Renal pelvis (tissue), 4 donors: ENCODE data around the gene ALDH1L1. TPM values are rescaled to one million over a fixed set of nuclear protein-coding genes. Genes with fewer than 3 reads are reported as not detected.
"Not testable (repeated sequence)": the region's sequence is repeated elsewhere in the genome, so short reads cannot be mapped to it uniquely, and the experiment has no call there.

Source experiments
- DNase-seq: peaks from one replicate; pipeline ENCODE4 v3.0.0-alpha.2; 2013
- polyA plus RNA-seq, 3 donors: library from polyadenylated mRNA; unstranded; fragments of 120-200 nt; gene quantifications; one replicate each; pipeline ENCODE4 v1.2.1, GENCODE V29; 2013; ENCODE audit not compliant: insufficient read length in 3 of 3

Gene ALDH1L1
- polyA plus RNA-seq, 3 donors, result 42.2 to 56.3 (median 46.2) TPM

- no peak for DNase-seq
Measured at GRCh38 chr3:126107203-126107939, 73.0 kb downstream of the ALDH1L1 start.

- DNase-seq, result no peak
Measured at GRCh38 chr3:126106336-126107202, 73.8 kb downstream of the ALDH1L1 start.

- DNase-seq, result no peak
Measured at GRCh38 chr3:126105691-126106187, 74.6 kb downstream of the ALDH1L1 start.

- DNase-seq, result no peak
Measured at GRCh38 chr3:126104742-126105605, 75.4 kb downstream of the ALDH1L1 start.

- DNase-seq, result no peak
Measured at GRCh38 chr3:126104028-126104635, 76.3 kb downstream of the ALDH1L1 start.

GRCh38 chr3:126103121-126104027 lies 77.0 kb downstream of the ALDH1L1 start:
- DNase-seq, result no peak

GRCh38 chr3:126102530-126102951 lies 77.8 kb downstream of the ALDH1L1 start:
- no peak for DNase-seq

- DNase-seq, result no peak
Measured at GRCh38 chr3:126102011-126102410, 78.4 kb downstream of the ALDH1L1 start.

- no peak for DNase-seq
Measured at GRCh38 chr3:126101521-126101982, 78.8 kb downstream of the ALDH1L1 start.

GRCh38 chr3:126100634-126101301 lies 79.6 kb downstream of the ALDH1L1 start:
- no peak for DNase-seq

- no peak for DNase-seq
Measured at GRCh38 chr3:126100269-126100633, 80.1 kb downstream of the ALDH1L1 start.

GRCh38 chr3:126098391-126098858 lies 82.0 kb downstream of the ALDH1L1 start:
- no peak for DNase-seq

GRCh38 chr3:126097801-126098200 lies 82.6 kb downstream of the ALDH1L1 start:
- no peak for DNase-seq

GRCh38 chr3:126096274-126096673 lies 84.1 kb downstream of the ALDH1L1 start:
- DNase-seq, result not testable (repeated sequence)

- DNase-seq, result not testable (repeated sequence)
Measured at GRCh38 chr3:126092128-126092527, 88.3 kb downstream of the ALDH1L1 start.

GRCh38 chr3:126087552-126088175 lies 92.7 kb downstream of the ALDH1L1 start:
- DNase-seq, result no peak

GRCh38 chr3:126085841-126086240 lies 94.5 kb downstream of the ALDH1L1 start:
- DNase-seq, result no peak

- no peak for DNase-seq
Measured at GRCh38 chr3:126085276-126085675, 95.1 kb downstream of the ALDH1L1 start.

GRCh38 chr3:126084768-126085180 lies 95.6 kb downstream of the ALDH1L1 start:
- DNase-seq, result no peak
